Measurements from ENCODE around the gene BCAM.

GRCh38 chr19:44792281-44792680, 16.6 kb upstream of the BCAM start:
- TF ChIP-seq, protein P1, sequence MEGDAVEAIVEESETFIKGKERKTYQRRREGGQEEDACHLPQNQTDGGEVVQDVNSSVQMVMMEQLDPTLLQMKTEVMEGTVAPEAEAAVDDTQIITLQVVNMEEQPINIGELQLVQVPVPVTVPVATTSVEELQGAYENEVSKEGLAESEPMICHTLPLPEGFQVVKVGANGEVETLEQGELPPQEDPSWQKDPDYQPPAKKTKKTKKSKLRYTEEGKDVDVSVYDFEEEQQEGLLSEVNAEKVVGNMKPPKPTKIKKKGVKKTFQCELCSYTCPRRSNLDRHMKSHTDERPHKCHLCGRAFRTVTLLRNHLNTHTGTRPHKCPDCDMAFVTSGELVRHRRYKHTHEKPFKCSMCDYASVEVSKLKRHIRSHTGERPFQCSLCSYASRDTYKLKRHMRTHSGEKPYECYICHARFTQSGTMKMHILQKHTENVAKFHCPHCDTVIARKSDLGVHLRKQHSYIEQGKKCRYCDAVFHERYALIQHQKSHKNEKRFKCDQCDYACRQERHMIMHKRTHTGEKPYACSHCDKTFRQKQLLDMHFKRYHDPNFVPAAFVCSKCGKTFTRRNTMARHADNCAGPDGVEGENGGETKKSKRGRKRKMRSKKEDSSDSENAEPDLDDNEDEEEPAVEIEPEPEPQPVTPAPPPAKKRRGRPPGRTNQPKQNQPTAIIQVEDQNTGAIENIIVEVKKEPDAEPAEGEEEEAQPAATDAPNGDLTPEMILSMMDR (IDR thresholded peaks at IDR 0.05; ENCODE audit: poor library complexity, severe bottlenecking): no peak
- no peak for TF ChIP-seq MXI1 (conservative IDR thresholded peaks at IDR 0.05; ENCODE audit: poor library complexity, severe bottlenecking)
- no peak for TF ChIP-seq EP300 (conservative IDR thresholded peaks at IDR 0.05; ENCODE audit: poor library complexity, severe bottlenecking)
- no peak for TF ChIP-seq RAD21 (conservative IDR thresholded peaks at IDR 0.05)
- no peak for TF ChIP-seq POLR2AphosphoS5 (IDR thresholded peaks at IDR 0.05)
- TF ChIP-seq SMC3 (conservative IDR thresholded peaks at IDR 0.05; ENCODE audit: poor library complexity): no peak

All from neural cell (in vitro differentiated cells).